WTC11 (cell line): Measurements from ENCODE around the gene ARL15. TPM values are rescaled to one million over a fixed set of nuclear protein-coding genes. Genes with fewer than 3 reads are reported as not detected.

Source experiments
- ATAC-seq: fragments of 200-7000 bp; cut with Tn5 transposase; 2 replicates; pipeline ENCODE4 v1.10.0; 2021; ENCODE audit warnings: mild to moderate bottlenecking, moderate library complexity
- CTCF ChIA-PET: fragments of 300-600 bp; sonication (Branson Sonifier 250); formaldehyde crosslinking; loops from one replicate; lab custom pipeline; 2021; ENCODE audit warnings: antibody characterized with exemption; lab: Charles Lee
- POLR2A ChIA-PET: fragments of 350-600 bp; sonication (Branson Sonifier 250); formaldehyde crosslinking; loops from one replicate; lab custom pipeline; 2021; ENCODE audit warnings: antibody characterized with exemption; lab: Charles Lee
- DNase-seq: peaks from one replicate; pipeline ENCODE4 v3.0.0; 2021; ENCODE audit warnings: low spot score
- H3K27ac Mint-ChIP-seq: 2 replicates; pipeline ENCODE4 v1.8.0; 2021; ENCODE audit warnings: mixed read lengths
- H3K27me3 Mint-ChIP-seq: 2 replicates; pipeline ENCODE4 v1.8.0; 2021; ENCODE audit warnings: low read depth, mild to moderate bottlenecking, moderate library complexity, mixed read lengths
- H3K36me3 Mint-ChIP-seq: 2 replicates; pipeline ENCODE4 v1.8.0; 2021; ENCODE audit warnings: mixed read lengths
- H3K4me1 Mint-ChIP-seq: 2 replicates; pipeline ENCODE4 v1.8.0; 2022; ENCODE audit warnings: mixed read lengths
- H3K4me3 Mint-ChIP-seq: 2 replicates; pipeline ENCODE4 v1.8.0; 2021; ENCODE audit warnings: mild to moderate bottlenecking, moderate library complexity, mixed read lengths
- H3K9me3 Mint-ChIP-seq: 2 replicates; pipeline ENCODE4 v1.8.0; 2021; ENCODE audit warnings: mixed read lengths
- EMX1 ChIP-seq: fragments of 250-450 bp; sonication (Bioruptor Pico); IDR thresholded peaks from 2 replicates; pipeline ENCODE4 v1.8.0; 2021; ENCODE audit warnings: mild to moderate bottlenecking
- IRF2 ChIP-seq: sonication (generic); formaldehyde crosslinking; IDR thresholded peaks from 2 replicates; pipeline ENCODE4 v1.8.0; 2022; ENCODE audit warnings: low read depth, missing genetic modification reagents, borderline replicate concordance
- JUN ChIP-seq: sonication (generic); formaldehyde crosslinking; IDR thresholded peaks from 2 replicates; pipeline ENCODE4 v1.8.0; 2023; ENCODE audit warnings: mild to moderate bottlenecking, missing genetic modification reagents
- NFYB ChIP-seq: sonication (generic); formaldehyde crosslinking; conservative IDR thresholded peaks from 2 replicates; pipeline ENCODE4 v1.8.0; 2022; ENCODE audit warnings: low read depth, missing genetic modification reagents
- NR1H2 ChIP-seq: sonication (generic); formaldehyde crosslinking; IDR thresholded peaks from 2 replicates; pipeline ENCODE4 v1.9.0; 2021; ENCODE audit warnings: mild to moderate bottlenecking, moderate library complexity, missing genetic modification reagents
- RORB ChIP-seq: fragments of 250-450 bp; sonication (Bioruptor Pico); IDR thresholded peaks from 2 replicates; pipeline ENCODE4 v1.9.0; 2021; ENCODE audit warnings: mild to moderate bottlenecking
- SMAD4 ChIP-seq: sonication (generic); formaldehyde crosslinking; IDR thresholded peaks from 2 replicates; pipeline ENCODE4 v1.8.0; 2022; ENCODE audit warnings: mild to moderate bottlenecking, missing genetic modification reagents
- SP1 ChIP-seq: sonication (generic); formaldehyde crosslinking; conservative IDR thresholded peaks from 2 replicates; pipeline ENCODE4 v1.8.1; 2022; ENCODE audit warnings: missing genetic modification reagents
- TCF7 ChIP-seq: sonication (generic); formaldehyde crosslinking; IDR thresholded peaks from 2 replicates; pipeline ENCODE4 v1.8.0; 2022; ENCODE audit warnings: mild to moderate bottlenecking, low read depth, missing genetic modification reagents, moderate library complexity
- TP53 ChIP-seq: sonication (generic); formaldehyde crosslinking; IDR thresholded peaks from 2 replicates; pipeline ENCODE4 v1.8.1; 2023; ENCODE audit warnings: mild to moderate bottlenecking, missing genetic modification reagents
- ZNF121 ChIP-seq: sonication (generic); formaldehyde crosslinking; IDR thresholded peaks from 2 replicates; pipeline ENCODE4 v1.8.0; 2023; ENCODE audit warnings: missing genetic modification reagents
- ZNF317 ChIP-seq: sonication (generic); formaldehyde crosslinking; IDR thresholded peaks from 2 replicates; pipeline ENCODE4 v1.8.1; 2023; ENCODE audit warnings: low read depth, mild to moderate bottlenecking, moderate library complexity, missing genetic modification reagents, borderline replicate concordance
- total RNA-seq: library from RNA; stranded (reverse); gene quantifications from 3 replicates; pipeline ENCODE4 v1.2.3, GENCODE V29; 2021
- TF ChIP-seq, protein P1 (sequence below): sonication (generic); formaldehyde crosslinking; IDR thresholded peaks from 2 replicates; pipeline ENCODE4 v1.8.0; 2022; ENCODE audit warnings: missing genetic modification reagents
- TF ChIP-seq, protein P2 (sequence below): sonication (generic); formaldehyde crosslinking; IDR thresholded peaks from 2 replicates; pipeline ENCODE4 v1.8.0; 2022; ENCODE audit warnings: mild to moderate bottlenecking, missing genetic modification reagents
- TF ChIP-seq, protein P3 (sequence below): sonication (generic); formaldehyde crosslinking; IDR thresholded peaks from 2 replicates; pipeline ENCODE4 v1.8.0; 2023; ENCODE audit warnings: missing genetic modification reagents, mild to moderate bottlenecking, borderline replicate concordance
- TF ChIP-seq, protein P4 (sequence below): sonication (generic); formaldehyde crosslinking; IDR thresholded peaks from 2 replicates; pipeline ENCODE4 v1.8.1; 2023; ENCODE audit warnings: mild to moderate bottlenecking, missing genetic modification reagents, borderline replicate concordance
- TF ChIP-seq, protein P5 (sequence below): fragments of 250-450 bp; sonication (Bioruptor Pico); IDR thresholded peaks from 2 replicates; pipeline ENCODE4 v1.8.0; 2021; ENCODE audit warnings: mild to moderate bottlenecking
- TF ChIP-seq, protein P6 (sequence below): sonication (generic); formaldehyde crosslinking; IDR thresholded peaks from 2 replicates; pipeline ENCODE4 v1.8.1; 2023; ENCODE audit warnings: mild to moderate bottlenecking, missing genetic modification reagents

Gene ARL15
- total RNA-seq, 1 experiment from 2014 or later = 20.1 TPM

DNA sequence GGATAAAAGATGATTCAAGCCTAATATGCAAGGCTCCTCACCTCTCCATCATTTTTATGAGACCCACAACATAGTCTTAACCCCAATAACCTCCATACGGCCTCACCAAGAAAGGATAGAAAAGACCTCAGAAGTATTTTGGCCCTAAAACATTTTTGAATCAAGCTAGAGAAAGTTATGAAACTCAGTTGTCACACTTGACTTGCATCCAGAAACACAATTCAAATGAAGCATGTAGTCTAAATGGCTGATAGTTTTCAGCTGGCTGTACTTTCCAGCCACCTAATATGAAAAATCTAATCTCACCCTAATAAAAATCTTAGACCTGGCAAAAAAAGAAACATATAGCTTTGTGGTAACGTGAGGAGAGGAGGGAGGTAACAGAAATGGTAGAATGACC, 116.1 kb downstream of the ARL15 start:
- H3K27ac Mint-ChIP-seq = no peak overlapping the region
- peaks cover 6% of the 10 kb centered on the region for H3K4me1 Mint-ChIP-seq
- DNase-seq (no peak), ATAC-seq (no peak)
- no peak overlapping the region for H3K4me3 Mint-ChIP-seq
- no peaks in the 10 kb centered on the region for H3K27me3 Mint-ChIP-seq
- ChIA-PET POLR2A (no interaction called here), CTCF (no interaction called here)
- peaks cover 3% of the 10 kb centered on the region; the same call in 1 of the 2 replicates for H3K36me3 Mint-ChIP-seq
- TF ChIP-seq TCF7 (CRISPR knock-in tag) (no peak), ZNF121 (no peak), NR1H2 (CRISPR knock-in tag) (no peak), JUN (CRISPR knock-in tag) (no peak), IRF2 (no peak), NFYB (CRISPR knock-in tag) (no peak), EMX1 (CRISPR knock-in tag) (no peak), SMAD4 (CRISPR knock-in tag) (no peak), RORB (CRISPR knock-in tag) (no peak), ZNF317 (no peak), TP53 (CRISPR knock-in tag) (no peak), SP1 (CRISPR knock-in tag) (no peak)
- TF ChIP-seq, protein P1, sequence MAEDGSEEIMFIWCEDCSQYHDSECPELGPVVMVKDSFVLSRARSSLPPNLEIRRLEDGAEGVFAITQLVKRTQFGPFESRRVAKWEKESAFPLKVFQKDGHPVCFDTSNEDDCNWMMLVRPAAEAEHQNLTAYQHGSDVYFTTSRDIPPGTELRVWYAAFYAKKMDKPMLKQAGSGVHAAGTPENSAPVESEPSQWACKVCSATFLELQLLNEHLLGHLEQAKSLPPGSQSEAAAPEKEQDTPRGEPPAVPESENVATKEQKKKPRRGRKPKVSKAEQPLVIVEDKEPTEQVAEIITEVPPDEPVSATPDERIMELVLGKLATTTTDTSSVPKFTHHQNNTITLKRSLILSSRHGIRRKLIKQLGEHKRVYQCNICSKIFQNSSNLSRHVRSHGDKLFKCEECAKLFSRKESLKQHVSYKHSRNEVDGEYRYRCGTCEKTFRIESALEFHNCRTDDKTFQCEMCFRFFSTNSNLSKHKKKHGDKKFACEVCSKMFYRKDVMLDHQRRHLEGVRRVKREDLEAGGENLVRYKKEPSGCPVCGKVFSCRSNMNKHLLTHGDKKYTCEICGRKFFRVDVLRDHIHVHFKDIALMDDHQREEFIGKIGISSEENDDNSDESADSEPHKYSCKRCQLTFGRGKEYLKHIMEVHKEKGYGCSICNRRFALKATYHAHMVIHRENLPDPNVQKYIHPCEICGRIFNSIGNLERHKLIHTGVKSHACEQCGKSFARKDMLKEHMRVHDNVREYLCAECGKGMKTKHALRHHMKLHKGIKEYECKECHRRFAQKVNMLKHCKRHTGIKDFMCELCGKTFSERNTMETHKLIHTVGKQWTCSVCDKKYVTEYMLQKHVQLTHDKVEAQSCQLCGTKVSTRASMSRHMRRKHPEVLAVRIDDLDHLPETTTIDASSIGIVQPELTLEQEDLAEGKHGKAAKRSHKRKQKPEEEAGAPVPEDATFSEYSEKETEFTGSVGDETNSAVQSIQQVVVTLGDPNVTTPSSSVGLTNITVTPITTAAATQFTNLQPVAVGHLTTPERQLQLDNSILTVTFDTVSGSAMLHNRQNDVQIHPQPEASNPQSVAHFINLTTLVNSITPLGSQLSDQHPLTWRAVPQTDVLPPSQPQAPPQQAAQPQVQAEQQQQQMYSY = no peak
- TF ChIP-seq, protein P2, sequence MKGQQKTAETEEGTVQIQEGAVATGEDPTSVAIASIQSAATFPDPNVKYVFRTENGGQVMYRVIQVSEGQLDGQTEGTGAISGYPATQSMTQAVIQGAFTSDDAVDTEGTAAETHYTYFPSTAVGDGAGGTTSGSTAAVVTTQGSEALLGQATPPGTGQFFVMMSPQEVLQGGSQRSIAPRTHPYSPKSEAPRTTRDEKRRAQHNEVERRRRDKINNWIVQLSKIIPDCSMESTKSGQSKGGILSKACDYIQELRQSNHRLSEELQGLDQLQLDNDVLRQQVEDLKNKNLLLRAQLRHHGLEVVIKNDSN = no peak
- TF ChIP-seq, protein P3, sequence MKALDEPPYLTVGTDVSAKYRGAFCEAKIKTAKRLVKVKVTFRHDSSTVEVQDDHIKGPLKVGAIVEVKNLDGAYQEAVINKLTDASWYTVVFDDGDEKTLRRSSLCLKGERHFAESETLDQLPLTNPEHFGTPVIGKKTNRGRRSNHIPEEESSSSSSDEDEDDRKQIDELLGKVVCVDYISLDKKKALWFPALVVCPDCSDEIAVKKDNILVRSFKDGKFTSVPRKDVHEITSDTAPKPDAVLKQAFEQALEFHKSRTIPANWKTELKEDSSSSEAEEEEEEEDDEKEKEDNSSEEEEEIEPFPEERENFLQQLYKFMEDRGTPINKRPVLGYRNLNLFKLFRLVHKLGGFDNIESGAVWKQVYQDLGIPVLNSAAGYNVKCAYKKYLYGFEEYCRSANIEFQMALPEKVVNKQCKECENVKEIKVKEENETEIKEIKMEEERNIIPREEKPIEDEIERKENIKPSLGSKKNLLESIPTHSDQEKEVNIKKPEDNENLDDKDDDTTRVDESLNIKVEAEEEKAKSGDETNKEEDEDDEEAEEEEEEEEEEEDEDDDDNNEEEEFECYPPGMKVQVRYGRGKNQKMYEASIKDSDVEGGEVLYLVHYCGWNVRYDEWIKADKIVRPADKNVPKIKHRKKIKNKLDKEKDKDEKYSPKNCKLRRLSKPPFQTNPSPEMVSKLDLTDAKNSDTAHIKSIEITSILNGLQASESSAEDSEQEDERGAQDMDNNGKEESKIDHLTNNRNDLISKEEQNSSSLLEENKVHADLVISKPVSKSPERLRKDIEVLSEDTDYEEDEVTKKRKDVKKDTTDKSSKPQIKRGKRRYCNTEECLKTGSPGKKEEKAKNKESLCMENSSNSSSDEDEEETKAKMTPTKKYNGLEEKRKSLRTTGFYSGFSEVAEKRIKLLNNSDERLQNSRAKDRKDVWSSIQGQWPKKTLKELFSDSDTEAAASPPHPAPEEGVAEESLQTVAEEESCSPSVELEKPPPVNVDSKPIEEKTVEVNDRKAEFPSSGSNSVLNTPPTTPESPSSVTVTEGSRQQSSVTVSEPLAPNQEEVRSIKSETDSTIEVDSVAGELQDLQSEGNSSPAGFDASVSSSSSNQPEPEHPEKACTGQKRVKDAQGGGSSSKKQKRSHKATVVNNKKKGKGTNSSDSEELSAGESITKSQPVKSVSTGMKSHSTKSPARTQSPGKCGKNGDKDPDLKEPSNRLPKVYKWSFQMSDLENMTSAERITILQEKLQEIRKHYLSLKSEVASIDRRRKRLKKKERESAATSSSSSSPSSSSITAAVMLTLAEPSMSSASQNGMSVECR = no peak
- TF ChIP-seq, protein P4, sequence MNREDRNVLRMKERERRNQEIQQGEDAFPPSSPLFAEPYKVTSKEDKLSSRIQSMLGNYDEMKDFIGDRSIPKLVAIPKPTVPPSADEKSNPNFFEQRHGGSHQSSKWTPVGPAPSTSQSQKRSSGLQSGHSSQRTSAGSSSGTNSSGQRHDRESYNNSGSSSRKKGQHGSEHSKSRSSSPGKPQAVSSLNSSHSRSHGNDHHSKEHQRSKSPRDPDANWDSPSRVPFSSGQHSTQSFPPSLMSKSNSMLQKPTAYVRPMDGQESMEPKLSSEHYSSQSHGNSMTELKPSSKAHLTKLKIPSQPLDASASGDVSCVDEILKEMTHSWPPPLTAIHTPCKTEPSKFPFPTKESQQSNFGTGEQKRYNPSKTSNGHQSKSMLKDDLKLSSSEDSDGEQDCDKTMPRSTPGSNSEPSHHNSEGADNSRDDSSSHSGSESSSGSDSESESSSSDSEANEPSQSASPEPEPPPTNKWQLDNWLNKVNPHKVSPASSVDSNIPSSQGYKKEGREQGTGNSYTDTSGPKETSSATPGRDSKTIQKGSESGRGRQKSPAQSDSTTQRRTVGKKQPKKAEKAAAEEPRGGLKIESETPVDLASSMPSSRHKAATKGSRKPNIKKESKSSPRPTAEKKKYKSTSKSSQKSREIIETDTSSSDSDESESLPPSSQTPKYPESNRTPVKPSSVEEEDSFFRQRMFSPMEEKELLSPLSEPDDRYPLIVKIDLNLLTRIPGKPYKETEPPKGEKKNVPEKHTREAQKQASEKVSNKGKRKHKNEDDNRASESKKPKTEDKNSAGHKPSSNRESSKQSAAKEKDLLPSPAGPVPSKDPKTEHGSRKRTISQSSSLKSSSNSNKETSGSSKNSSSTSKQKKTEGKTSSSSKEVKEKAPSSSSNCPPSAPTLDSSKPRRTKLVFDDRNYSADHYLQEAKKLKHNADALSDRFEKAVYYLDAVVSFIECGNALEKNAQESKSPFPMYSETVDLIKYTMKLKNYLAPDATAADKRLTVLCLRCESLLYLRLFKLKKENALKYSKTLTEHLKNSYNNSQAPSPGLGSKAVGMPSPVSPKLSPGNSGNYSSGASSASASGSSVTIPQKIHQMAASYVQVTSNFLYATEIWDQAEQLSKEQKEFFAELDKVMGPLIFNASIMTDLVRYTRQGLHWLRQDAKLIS (CRISPR knock-in tag) = no peak
- TF ChIP-seq, protein P5, sequence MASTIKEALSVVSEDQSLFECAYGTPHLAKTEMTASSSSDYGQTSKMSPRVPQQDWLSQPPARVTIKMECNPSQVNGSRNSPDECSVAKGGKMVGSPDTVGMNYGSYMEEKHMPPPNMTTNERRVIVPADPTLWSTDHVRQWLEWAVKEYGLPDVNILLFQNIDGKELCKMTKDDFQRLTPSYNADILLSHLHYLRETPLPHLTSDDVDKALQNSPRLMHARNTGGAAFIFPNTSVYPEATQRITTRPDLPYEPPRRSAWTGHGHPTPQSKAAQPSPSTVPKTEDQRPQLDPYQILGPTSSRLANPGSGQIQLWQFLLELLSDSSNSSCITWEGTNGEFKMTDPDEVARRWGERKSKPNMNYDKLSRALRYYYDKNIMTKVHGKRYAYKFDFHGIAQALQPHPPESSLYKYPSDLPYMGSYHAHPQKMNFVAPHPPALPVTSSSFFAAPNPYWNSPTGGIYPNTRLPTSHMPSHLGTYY (CRISPR knock-in tag) = no peak
- TF ChIP-seq, protein P6, sequence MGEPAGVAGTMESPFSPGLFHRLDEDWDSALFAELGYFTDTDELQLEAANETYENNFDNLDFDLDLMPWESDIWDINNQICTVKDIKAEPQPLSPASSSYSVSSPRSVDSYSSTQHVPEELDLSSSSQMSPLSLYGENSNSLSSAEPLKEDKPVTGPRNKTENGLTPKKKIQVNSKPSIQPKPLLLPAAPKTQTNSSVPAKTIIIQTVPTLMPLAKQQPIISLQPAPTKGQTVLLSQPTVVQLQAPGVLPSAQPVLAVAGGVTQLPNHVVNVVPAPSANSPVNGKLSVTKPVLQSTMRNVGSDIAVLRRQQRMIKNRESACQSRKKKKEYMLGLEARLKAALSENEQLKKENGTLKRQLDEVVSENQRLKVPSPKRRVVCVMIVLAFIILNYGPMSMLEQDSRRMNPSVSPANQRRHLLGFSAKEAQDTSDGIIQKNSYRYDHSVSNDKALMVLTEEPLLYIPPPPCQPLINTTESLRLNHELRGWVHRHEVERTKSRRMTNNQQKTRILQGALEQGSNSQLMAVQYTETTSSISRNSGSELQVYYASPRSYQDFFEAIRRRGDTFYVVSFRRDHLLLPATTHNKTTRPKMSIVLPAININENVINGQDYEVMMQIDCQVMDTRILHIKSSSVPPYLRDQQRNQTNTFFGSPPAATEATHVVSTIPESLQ (CRISPR knock-in tag) = no peak
- peaks cover 3% of the 10 kb centered on the region; the same call in 1 of the 2 replicates for H3K9me3 Mint-ChIP-seq
